Liver (tissue), 3 donors: ENCODE measurements around the gene RYR2.

Source experiments
- ATF3 ChIP-seq: IDR thresholded peaks from 2 replicates; pipeline ENCODE4 v1.6.1; 2016; ENCODE audit warnings: antibody characterized with exemption
- CTCF ChIP-seq: fragments of 150-350 bp; IDR thresholded peaks from 2 replicates; pipeline ENCODE4 v1.5.1; 2017; ENCODE audit warnings: improper control_type of control experiment, low read depth, low read length; ENCODE audit not compliant: missing input control
- EGR1 ChIP-seq, 2 donors: IDR thresholded peaks; 2 replicates each; pipeline ENCODE4 v1.6.1; 2016 to 2018; ENCODE audit warnings: antibody characterized with exemption in 2 of 2, low read depth in 2 of 2
- GABPA ChIP-seq, 2 donors: IDR thresholded peaks in 1 of 2; conservative IDR thresholded peaks in 1 of 2; 2 replicates each; pipeline ENCODE4 v1.6.1; 2016; ENCODE audit warnings: antibody characterized with exemption in 2 of 2, mild to moderate bottlenecking in 1 of 2, moderate library complexity in 1 of 2
- JUND ChIP-seq, 2 donors: IDR thresholded peaks; 2 replicates each; pipeline ENCODE4 v1.6.1; 2016; ENCODE audit warnings: antibody characterized with exemption in 2 of 2
- MAX ChIP-seq: IDR thresholded peaks from 2 replicates; pipeline ENCODE4 v1.6.1; 2016; ENCODE audit warnings: antibody characterized with exemption
- RAD21 ChIP-seq, 2 donors: IDR thresholded peaks; 2 replicates each; pipeline ENCODE4 v1.6.1; 2016; ENCODE audit warnings: antibody characterized with exemption in 2 of 2, mild to moderate bottlenecking in 2 of 2
- REST ChIP-seq: IDR thresholded peaks from 2 replicates; pipeline ENCODE4 v1.6.1; 2016; ENCODE audit warnings: antibody characterized with exemption, mild to moderate bottlenecking
- RXRA ChIP-seq, 2 donors: IDR thresholded peaks; 2 replicates each; pipeline ENCODE4 v1.6.1; 2017 to 2018; ENCODE audit warnings: antibody characterized with exemption in 2 of 2, mild to moderate bottlenecking in 1 of 2
- TAF1 ChIP-seq: conservative IDR thresholded peaks from 2 replicates; pipeline ENCODE4 v1.6.1; 2016; ENCODE audit warnings: antibody characterized with exemption, mild to moderate bottlenecking
- ZBTB33 ChIP-seq: IDR thresholded peaks from 2 replicates; pipeline ENCODE4 v1.6.1; 2016; ENCODE audit warnings: antibody characterized with exemption
- donor health status: healthy.
- donor health status: healthy.

- TF ChIP-seq EGR1 (IDR thresholded peaks at IDR 0.05; ENCODE audit: low read depth in 2 of 2), result no peak
- TF ChIP-seq CTCF, result no peak
- TF ChIP-seq TAF1, result no peak
- no peak for TF ChIP-seq RAD21 (IDR thresholded peaks at IDR 0.05)
- TF ChIP-seq ZBTB33, result no peak
- no peak for TF ChIP-seq ATF3
- no peak for TF ChIP-seq GABPA (IDR thresholded peaks at IDR 0.05 in 1 of 2, conservative IDR thresholded peaks at IDR 0.05 in 1 of 2)
- TF ChIP-seq JUND (IDR thresholded peaks at IDR 0.05), result no peak
- no peak for TF ChIP-seq MAX
- TF ChIP-seq REST, result no peak
- no peak for TF ChIP-seq RXRA (IDR thresholded peaks at IDR 0.05)
Measured at GRCh38 chr1:237473854-237474253, 431.9 kb downstream of the RYR2 start.
